Subcutaneous adipose tissue (tissue), 4 donors: ENCODE data around the gene PCNX1. TPM values are rescaled to one million over a fixed set of nuclear protein-coding genes. Genes with fewer than 3 reads are reported as not detected.

ENCODE experiments used
- total RNA-seq, 4 donors: library from RNA; depleted of rRNA; stranded (reverse); fragments of >200 nt; gene quantifications; one replicate each; pipeline ENCODE4 v1.1.0, GENCODE V29; 2016
- TF ChIP-seq, protein P1 (sequence below): fragments of 450-650 bp; IDR thresholded peaks from one replicate; pipeline ENCODE4 v1.5.1; 2016; ENCODE audit warnings: low read depth, mild to moderate bottlenecking, control low read depth, antibody characterized with exemption, moderate library complexity

PCNX1 gene
- total RNA-seq, 4 donors from 2014 or later = 72.2 to 109 (median 80.2) TPM

DNA sequence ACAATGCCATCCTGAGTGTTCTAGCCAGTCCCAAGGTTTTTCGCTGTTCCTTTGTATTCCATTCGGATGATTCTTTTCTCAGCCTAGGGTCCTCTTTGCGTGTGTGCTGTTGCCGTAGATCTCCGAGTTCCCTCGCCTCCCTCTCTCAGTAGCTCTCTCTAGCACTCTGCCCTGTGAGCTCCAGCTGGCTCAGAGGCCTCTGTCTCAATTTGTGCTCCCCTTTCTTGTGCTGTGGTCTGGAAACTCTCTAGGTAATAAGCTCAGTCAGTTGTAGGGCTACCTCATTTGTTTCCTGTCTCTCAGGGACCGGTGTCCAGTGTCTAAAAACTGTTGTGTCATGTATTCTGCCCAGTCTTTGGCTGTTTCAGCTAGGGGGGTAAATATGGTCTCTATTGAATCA is 179.3 kb downstream of the PCNX1 start:
- TF ChIP-seq, protein P1, sequence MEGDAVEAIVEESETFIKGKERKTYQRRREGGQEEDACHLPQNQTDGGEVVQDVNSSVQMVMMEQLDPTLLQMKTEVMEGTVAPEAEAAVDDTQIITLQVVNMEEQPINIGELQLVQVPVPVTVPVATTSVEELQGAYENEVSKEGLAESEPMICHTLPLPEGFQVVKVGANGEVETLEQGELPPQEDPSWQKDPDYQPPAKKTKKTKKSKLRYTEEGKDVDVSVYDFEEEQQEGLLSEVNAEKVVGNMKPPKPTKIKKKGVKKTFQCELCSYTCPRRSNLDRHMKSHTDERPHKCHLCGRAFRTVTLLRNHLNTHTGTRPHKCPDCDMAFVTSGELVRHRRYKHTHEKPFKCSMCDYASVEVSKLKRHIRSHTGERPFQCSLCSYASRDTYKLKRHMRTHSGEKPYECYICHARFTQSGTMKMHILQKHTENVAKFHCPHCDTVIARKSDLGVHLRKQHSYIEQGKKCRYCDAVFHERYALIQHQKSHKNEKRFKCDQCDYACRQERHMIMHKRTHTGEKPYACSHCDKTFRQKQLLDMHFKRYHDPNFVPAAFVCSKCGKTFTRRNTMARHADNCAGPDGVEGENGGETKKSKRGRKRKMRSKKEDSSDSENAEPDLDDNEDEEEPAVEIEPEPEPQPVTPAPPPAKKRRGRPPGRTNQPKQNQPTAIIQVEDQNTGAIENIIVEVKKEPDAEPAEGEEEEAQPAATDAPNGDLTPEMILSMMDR = no peak

DNA sequence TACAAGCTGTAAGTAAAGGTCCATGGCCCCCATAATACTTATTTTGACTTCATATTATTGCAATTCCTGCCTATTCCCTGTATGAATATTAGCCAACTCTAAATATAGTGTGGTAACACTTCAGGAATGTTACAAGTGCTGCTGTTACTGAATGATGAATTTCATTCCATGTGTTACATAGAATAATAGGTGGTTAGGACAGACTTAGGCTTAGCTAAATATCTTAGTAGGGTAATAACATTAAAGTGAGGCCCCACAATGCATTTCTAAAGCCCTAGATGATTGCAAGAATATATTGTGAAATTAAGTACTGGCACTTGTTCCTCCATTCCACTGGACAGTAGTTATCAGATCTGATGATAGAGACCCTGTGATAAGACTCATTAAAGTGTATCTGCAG is 182.7 kb downstream of the PCNX1 start:
- TF ChIP-seq, protein P1 = no peak

DNA sequence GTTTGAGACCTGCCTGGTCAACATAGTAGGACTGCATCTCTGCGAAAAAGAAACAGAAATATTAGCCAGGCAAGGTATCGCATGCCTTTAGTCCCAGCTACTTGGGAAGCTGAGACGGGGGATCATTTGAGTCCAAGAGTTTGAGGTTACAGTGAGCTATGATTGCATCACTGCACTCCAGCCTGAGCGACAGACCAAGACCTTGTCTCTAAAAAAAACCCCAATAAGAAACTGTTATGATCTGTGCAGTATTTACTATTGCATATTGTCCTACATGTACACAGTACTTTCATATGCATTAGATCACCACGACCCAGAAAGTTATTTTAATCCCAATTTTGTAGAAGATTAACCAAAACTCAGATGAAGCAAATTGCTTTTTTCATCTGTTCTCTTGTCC is 187.5 kb downstream of the PCNX1 start:
- TF ChIP-seq, protein P1 = no peak

DNA sequence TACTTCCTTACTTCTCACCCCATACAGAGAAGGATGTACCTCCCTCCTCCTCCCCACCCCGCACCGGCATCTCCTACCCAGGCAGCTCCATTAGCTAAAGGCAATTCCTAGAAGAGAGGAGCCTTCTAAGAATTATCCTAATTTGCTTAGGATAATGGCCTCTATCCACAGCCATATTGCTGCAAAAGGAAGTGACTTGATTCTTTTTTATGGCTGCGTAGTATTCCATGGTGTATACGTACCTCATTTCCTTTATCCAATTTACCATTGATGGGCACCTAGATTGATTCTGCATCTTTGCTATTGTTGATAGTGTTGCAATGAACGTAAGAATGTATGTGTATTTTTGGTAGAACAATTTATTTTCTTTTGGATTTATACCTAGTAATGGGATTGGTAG is 189.7 kb downstream of the PCNX1 start:
- TF ChIP-seq, protein P1 = no peak

DNA sequence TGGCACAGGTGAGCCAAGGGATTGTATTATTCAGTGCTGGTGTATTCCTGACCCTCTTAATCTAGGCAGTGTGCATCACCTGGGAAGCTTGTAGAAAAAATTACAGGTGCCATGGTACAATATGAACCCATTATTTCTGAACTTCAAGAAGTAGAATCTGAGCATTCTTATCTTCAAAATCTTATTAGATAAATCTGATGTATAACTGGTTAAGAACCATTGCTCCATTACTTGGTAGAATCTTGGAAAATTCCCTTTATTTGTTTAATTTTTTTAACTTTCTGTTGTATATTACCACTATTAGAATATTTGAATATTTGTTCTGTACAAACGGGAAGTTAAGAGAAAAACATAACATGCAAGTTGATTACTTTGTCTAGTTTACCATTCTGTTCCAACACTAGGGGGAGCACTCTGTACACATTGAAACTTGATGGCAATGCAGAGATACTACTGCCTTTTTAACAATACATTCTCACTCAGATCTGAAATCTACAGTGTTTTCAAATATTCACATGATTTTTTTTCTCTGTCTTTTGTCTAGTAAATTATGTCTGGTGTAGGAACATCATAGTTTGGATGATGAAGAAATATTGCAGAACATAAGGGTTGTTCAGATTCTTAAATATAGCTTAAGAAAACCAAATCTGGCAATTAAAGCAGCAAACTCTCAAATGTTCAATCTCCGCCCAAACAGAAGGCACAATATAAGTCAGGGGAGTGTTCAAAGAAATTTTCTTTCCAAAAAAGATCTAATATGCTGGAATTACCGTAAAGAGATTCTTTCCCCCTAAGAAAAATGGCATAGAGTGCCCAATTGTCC is 196.6 kb downstream of the PCNX1 start:
- TF ChIP-seq, protein P1 = no peak

DNA sequence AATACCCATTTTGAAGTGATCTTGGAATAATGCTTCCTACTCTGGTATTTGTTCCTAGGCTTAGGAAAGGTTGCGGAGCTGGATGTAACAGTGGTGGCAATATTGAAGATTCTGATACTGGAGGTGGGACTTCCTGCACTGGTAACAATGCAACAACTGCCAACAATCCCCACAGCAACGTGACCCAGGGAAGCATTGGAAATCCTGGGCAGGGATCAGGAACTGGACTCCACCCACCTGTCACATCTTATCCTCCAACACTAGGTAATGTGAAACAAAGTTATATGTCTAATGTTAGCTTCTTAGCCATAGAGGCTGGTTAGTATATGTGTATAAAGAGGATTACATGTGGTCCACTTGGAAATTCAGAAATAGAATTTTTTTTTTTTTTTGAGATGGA is 197.9 kb downstream of the PCNX1 start:
- TF ChIP-seq, protein P1 = no peak

DNA sequence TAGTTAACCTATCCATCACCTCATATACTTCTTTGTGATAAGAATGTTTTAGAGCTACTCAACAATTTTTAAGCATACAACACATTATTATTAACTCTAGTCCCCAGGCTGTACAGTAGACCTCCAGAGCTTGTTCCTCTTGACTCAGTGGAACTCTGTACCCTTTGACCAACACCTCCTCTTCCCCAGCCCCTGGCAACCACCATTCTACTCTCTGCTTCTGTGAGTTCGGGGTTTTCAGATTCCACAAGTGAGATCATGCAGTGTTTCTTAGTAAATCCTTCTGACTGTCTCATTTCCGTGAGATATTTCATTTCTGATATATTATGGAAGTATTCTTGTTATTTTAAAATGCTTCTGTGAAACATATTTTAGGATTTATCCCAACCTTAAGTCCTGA is 200.7 kb downstream of the PCNX1 start:
- TF ChIP-seq, protein P1 = no peak
